Measurements from ENCODE around the gene KRTAP4-9. TPM values are rescaled to one million over a fixed set of nuclear protein-coding genes. Genes with fewer than 3 reads are reported as not detected.

KRTAP4-9 gene
- total RNA-seq: not detected in 2 replicates

DNA sequence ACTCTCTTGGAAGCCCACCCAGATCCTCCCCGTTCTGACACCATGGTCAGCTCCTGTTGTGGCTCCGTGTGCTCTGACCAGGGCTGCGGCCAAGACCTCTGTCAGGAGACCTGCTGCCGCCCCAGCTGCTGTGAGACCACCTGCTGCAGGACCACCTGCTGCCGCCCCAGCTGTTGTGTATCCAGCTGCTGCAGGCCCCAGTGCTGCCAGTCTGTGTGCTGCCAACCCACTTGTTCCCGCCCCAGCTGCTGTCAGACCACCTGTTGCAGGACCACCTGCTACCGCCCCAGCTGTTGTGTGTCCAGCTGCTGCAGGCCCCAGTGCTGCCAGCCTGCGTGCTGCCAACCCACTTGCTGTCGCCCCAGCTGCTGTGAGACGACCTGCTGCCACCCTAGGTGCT lies at the start of gene KRTAP4-9:
Gene KRTAP4-9, plus strand, starts transcription at position 43 of the 400 bp plus-strand sequence. Its CDS starts 0 bp downstream, at position 43.

DNA sequence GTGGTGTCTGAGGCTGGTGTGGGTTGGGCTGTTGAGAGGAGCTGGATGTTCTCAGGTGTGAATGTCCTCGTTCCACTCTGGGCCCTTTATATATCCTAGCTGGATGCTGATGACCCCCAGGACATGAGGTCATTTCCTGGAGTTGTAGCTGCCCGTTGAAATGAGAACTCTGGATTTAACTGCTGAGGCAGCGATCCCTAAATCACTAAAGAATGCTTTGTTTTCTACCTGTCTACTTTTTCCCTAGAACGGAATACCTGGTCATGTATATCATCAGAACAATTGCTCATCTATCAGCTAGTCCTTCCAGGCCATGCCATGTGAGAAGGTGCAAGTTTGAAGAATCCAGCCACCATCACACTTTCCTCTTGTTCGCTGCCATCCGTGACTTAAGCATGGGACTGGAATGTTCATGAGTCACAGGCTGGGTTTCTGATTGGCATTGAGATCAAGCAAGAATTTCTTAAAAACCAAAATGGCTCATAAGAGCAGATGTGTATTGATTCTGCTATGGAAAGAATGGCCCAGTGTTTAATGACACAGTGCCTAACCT lies 45.1 kb upstream of the KRTAP4-9 start, which contains the start of gene KRTAP2-3:
Gene KRTAP2-3, minus strand, starts transcription at position 63 of the 553 bp plus-strand sequence. CDS start 64 bp downstream, outside the sequence.

DNA sequence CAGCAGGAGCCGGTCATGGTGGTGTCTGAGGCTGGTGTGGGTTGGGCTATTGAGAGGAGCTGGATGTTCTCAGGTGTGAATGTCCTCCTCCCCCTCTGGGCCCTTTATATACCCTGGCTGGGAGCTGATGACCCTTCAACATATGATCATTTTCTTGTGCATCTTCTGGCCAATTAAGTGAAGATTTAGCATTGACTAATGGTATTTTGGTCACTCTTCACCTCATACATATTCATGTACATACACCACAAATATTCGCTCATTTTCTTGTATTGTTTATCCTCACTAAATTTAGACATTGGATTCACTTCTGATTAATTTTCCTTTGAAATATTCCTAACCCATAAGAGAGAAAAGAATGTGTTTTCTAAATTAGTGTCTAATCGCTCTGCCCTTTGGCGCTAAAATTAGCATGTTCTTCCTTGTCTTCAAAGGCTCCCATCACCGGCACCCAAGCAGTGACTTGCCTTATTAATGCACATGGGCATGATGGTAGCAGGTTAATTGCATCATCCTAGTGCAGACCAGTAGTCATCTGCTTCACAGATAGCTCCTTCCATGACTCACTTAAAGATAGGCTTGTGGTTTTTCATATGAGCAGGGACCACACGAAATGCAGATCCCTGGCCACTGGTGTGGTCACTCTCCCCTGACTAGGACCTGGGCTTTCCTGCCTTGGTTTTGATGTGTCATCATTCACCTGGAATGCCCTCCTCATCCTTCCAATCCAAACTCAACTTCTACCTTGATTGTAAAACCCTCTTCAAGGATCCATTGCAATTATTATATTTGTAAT lies 39.2 kb upstream of the KRTAP4-9 start, which contains the start of gene KRTAP2-4:
Gene KRTAP2-4, minus strand, starts transcription at position 51 of the 796 bp plus-strand sequence. Its CDS starts 34 bp downstream, at position 17.

DNA sequence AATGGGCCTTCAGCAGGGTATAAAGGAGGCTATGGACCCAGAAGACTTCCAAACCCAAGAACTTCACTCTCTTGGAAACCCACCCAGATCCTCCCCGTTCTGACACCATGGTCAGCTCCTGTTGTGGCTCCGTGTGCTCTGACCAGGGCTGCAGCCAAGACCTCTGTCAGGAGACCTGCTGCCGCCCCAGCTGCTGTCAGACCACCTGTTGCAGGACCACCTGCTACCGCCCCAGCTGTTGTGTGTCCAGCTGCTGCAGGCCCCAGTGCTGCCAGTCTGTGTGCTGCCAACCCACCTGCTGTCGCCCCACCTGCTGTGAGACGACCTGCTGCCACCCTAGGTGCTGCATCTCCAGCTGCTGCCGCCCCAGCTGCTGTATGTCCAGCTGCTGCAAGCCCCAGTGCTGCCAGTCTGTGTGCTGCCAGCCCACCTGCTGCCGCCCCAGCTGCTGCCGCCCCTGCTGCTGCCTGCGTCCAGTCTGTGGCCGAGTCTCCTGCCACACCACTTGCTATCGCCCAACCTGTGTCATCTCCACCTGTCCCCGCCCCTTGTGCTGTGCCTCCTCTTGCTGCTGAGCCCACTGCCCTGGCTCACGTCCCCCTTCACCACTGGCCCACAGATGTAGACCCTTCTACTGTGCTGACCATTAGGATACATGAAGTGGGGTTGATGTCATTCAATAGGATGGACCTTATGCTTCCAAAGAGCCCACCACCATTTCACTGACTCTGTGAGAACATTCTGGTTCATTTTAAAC lies 20.9 kb upstream of the KRTAP4-9 start, which contains the start of gene KRTAP4-7:
Gene KRTAP4-7, plus strand, starts transcription at position 51 of the 757 bp plus-strand sequence. Its CDS starts 57 bp downstream, at position 108.

DNA sequence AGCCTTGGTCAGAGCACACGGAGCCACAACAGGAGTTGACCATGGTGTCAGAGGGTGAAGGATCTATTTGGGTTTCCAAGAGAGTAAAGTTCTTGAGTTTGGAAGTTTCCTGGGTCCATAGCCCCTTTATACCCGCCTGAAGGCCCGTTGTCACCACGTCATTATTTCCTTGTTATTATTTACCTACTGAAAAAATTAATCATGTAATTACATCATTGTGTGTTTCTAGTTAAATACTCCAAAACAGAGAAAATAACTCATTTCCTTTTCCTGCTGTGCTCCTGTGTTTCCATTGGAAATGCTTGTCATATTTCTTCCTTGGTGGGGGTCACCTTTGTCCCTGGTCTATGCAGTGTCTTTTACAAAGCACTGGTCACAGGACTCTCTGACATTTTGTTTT lies 7.1 kb upstream of the KRTAP4-9 start, which contains the start of gene KRTAP4-8:
Gene KRTAP4-8, minus strand, starts transcription at position 101 of the 400 bp plus-strand sequence. Its CDS starts 58 bp downstream, at position 43.

DNA sequence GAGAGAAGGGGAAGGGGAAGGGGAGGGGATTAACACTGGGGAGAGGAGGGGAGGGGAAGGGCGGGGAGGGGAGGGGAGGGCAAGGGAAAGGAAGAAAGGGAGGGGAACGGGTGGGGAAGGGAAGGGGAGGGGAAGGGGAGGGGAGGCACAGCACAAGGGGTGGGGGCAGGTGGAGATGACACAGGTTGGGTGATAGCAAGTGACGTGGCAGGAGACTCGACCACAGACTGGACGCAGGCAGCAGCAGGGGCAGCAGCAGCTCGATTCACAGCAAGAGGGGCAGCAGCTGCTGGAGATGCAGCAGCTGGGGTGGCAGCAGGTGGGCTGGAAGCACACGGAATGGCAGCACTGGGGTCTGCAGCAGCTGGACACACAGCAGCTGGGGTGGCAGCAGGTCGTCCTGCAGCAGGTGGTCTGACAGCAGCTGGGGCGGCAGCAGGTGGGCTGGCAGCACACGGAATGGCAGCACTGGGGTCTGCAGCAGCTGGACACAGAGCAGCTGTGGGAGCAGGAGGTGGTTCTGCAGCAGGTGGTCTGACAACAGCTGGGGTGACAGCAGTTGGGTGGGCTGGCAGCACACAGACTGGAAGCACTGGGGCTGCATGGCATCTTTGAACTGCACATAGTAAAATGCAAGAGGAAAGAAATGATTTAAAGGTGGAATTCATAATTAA lies 3.5 kb upstream of the KRTAP4-9 start, which contains the start of gene KRTAP4-16:
Gene KRTAP4-16, minus strand, starts transcription at position 624 of the 674 bp plus-strand sequence. Its CDS starts 0 bp downstream, at position 624.

DNA sequence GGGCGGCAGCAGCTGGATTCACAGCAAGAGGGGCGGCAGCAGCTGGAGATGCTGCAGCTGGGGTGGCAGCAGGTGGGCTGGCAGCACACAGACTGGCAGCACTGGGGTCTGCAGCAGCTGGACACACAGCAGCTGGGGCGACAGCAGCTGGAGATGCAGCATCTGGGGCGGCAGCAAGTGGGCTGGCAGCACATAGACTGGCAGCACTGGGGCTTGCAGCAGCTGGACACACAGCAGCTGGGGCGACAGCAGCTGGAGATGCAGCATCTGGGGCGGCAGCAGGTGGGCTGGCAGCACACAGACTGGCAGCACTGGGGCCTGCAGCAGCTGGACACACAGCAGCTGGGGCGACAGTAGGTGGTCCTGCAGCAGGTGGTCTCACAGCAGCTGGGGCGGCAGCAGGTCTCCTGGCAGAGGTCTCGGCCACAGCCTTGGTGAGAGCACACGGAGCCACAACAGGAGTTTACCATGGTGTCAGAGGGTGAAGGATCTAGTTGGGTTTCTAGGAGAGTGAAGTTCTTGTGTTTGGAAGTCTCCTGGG lies 12.7 kb downstream of the KRTAP4-9 start, which contains the start of gene KRTAP4-11:
Gene KRTAP4-11, minus strand, starts transcription at position 528 of the 541 bp plus-strand sequence. Its CDS starts 58 bp downstream, at position 470.

DNA sequence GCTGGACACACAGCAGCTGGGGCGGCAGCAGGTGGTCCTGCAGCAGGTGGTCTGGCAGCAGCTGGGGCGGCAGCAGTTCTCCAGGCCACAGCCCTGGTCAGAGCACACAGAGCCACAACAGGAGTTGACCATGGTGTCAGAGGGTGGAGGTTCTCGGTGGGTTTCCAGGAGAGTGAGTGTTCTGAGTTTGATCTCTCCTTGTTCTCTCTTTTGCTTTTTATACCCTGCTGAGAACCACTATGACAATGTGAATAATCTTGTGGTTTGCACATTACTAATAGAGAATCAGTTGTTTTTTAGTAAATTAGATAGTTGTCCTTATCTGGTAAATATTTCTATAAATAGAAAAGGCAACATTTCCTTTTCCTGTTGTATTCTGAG lies 18.8 kb downstream of the KRTAP4-9 start, which contains the start of gene KRTAP4-12:
Gene KRTAP4-12, minus strand, starts transcription at position 192 of the 381 bp plus-strand sequence. Its CDS starts 60 bp downstream, at position 132.

DNA sequence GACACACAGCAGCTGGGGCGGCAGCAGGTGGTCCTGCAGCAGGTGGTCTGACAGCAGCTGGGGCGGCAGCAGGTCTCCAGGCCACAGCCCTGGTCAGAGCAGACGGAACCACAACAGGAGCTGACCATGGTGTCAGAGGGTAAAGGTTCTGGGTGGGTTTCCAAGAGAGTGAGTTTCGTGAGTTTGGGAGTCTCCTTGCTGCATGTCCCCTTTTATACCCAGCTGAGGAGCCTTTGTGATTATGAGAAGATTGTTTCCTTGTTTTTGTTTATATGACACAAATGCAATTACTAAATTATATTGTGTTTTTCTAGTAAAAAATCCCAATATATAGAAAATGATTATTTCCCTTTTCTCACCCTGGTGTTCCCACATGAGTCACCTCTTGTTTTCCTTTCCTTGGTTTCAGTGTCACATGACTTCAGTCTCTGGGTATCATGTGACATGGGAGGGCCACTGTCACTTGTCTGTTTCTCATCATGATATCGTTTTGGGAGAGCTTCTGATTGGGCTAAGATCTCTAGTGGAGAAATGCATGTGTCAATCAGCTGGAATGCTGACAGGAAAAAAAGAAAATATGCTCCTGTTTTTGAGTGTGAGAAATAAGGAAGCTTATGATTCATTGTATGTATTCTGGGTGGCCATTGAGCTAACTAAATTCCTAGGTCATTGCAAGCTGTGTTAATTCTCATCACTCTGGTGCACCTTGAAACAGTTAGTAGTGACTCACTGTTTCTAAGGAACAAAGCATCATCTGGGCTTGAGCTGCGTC lies 35.4 kb downstream of the KRTAP4-9 start, which contains the start of gene KRTAP4-6:
Gene KRTAP4-6, minus strand, starts transcription at position 185 of the 772 bp plus-strand sequence. Its CDS starts 57 bp downstream, at position 128.

DNA sequence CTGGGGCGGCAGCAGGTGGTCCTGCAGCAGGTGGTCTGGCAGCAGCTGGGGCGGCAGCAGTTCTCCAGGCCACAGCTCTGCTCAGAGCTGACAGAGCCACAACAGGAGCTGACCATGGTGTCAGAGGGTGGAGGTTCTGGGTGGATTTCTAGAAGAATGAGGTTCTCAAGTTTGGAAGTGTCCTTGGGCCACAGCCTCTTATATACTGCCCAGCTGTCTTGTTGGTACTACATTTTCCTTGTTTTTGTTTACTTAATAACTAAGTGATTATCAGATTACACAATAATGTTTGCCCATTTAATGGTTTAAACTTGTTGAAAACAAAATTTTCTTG lies 44.4 kb downstream of the KRTAP4-9 start, which contains the start of gene KRTAP4-5:
Gene KRTAP4-5, minus strand, starts transcription at position 174 of the 334 bp plus-strand sequence. Its CDS starts 58 bp downstream, at position 116.

Other genes starting within 250 kb of the KRTAP4-9 start
- 0.13 TPM in 1 of 2 replicates, not detected in the other for gene KRT12, start 238.2 kb upstream of the KRTAP4-9 start, total RNA-seq
- gene KRT20, start 220.1 kb upstream of the KRTAP4-9 start, total RNA-seq: under 0.01 TPM in 1 of 2 replicates, not detected in the other
- 0.76 TPM in 1 of 2 replicates, not detected in the other for gene KRT23, start 167.7 kb upstream of the KRTAP4-9 start, total RNA-seq
- gene KRT39, start 138.4 kb upstream of the KRTAP4-9 start, total RNA-seq: not detected in 2 replicates
- not detected in 2 replicates for gene KRT40, start 121.1 kb upstream of the KRTAP4-9 start, total RNA-seq
- gene KRTAP3-3, start 111.2 kb upstream of the KRTAP4-9 start, total RNA-seq: not detected in 2 replicates
- gene KRTAP3-2, start 105.5 kb upstream of the KRTAP4-9 start, total RNA-seq: not detected in 2 replicates
- not detected in 2 replicates for gene KRTAP3-1, start 96.3 kb upstream of the KRTAP4-9 start, total RNA-seq
- not detected in 2 replicates for gene KRTAP1-5, start 78.2 kb upstream of the KRTAP4-9 start, total RNA-seq
- not detected in 2 replicates for gene KRTAP1-4, start 75.2 kb upstream of the KRTAP4-9 start, total RNA-seq
- not detected in 2 replicates for gene KRTAP1-3, start 70.5 kb upstream of the KRTAP4-9 start, total RNA-seq
- gene KRTAP1-1, start 63.9 kb upstream of the KRTAP4-9 start, total RNA-seq: not detected in 2 replicates
- not detected in 2 replicates for gene KRTAP2-1, start 58.1 kb upstream of the KRTAP4-9 start, total RNA-seq
- gene KRTAP2-2, start 50.2 kb upstream of the KRTAP4-9 start, total RNA-seq: not detected in 2 replicates
- 0.13 and 2.6 TPM in 2 replicates for gene KRTAP2-3, start 45.3 kb upstream of the KRTAP4-9 start, total RNA-seq
- not detected in 2 replicates for gene KRTAP2-4, start 39.5 kb upstream of the KRTAP4-9 start, total RNA-seq
- gene KRTAP4-7, start 21.2 kb upstream of the KRTAP4-9 start, total RNA-seq: not detected in 2 replicates
- gene KRTAP4-8, start 7.2 kb upstream of the KRTAP4-9 start, total RNA-seq: not detected in 2 replicates
- not detected in 2 replicates for gene KRTAP4-16, start 3.2 kb upstream of the KRTAP4-9 start, total RNA-seq
- gene KRTAP4-11, start 13.0 kb downstream of the KRTAP4-9 start, total RNA-seq: not detected in 2 replicates
- gene KRTAP4-12, start 18.8 kb downstream of the KRTAP4-9 start, total RNA-seq: not detected in 2 replicates
- not detected in 2 replicates for gene KRTAP4-6, start 35.2 kb downstream of the KRTAP4-9 start, total RNA-seq
- gene KRTAP4-5, start 44.4 kb downstream of the KRTAP4-9 start, total RNA-seq: not detected in 2 replicates
- not detected in 2 replicates for gene KRTAP4-4, start 55.4 kb downstream of the KRTAP4-9 start, total RNA-seq
- gene KRTAP4-3, start 62.8 kb downstream of the KRTAP4-9 start, total RNA-seq: not detected in 2 replicates
- gene KRTAP4-2, start 72.8 kb downstream of the KRTAP4-9 start, total RNA-seq: not detected in 2 replicates
- not detected in 2 replicates for gene KRTAP4-1, start 79.5 kb downstream of the KRTAP4-9 start, total RNA-seq
- not detected in 2 replicates for gene KRTAP9-1, start 84.5 kb downstream of the KRTAP4-9 start, total RNA-seq
- not detected in 2 replicates for gene KRTAP9-2, start 121.3 kb downstream of the KRTAP4-9 start, total RNA-seq
- not detected in 2 replicates for gene KRTAP9-3, start 127.1 kb downstream of the KRTAP4-9 start, total RNA-seq
- not detected in 2 replicates for gene KRTAP9-8, start 132.6 kb downstream of the KRTAP4-9 start, total RNA-seq
- gene KRTAP9-4, start 144.3 kb downstream of the KRTAP4-9 start, total RNA-seq: not detected in 2 replicates
- gene KRTAP9-9, start 150.0 kb downstream of the KRTAP4-9 start, total RNA-seq: not detected in 2 replicates
- gene KRTAP9-6, start 160.0 kb downstream of the KRTAP4-9 start, total RNA-seq: not detected in 2 replicates
- gene KRTAP9-7, start 170.3 kb downstream of the KRTAP4-9 start, total RNA-seq: not detected in 2 replicates
- gene KRTAP29-1, start 197.5 kb downstream of the KRTAP4-9 start, total RNA-seq: not detected in 2 replicates
- not detected in 2 replicates for gene KRTAP16-1, start 203.9 kb downstream of the KRTAP4-9 start, total RNA-seq
- gene KRTAP17-1, start 210.3 kb downstream of the KRTAP4-9 start, total RNA-seq: 0.33 and 0.63 TPM in 2 replicates
- not detected in 2 replicates for gene KRT33A, start 245.4 kb downstream of the KRTAP4-9 start, total RNA-seq

Data from mesangial cell (primary cell).